Measurements from ENCODE around the gene SLC9A9. TPM values are rescaled to one million over a fixed set of nuclear protein-coding genes. Genes with fewer than 3 reads are reported as not detected.

SLC9A9 gene
- total and polyA plus RNA-seq, 7 donors, result 1.3 to 5.4 (median 2.9) TPM

- no peaks in the 10 kb centered on the region for H3K27me3 ChIP-seq (ENCODE audit: insufficient read depth in 3 of 3, low read length in 2 of 3)
- no peak for TF ChIP-seq CTCF (IDR thresholded peaks at IDR 0.05)
- no peaks in the 10 kb centered on the region for H3K36me3 ChIP-seq (ENCODE audit: insufficient read depth in 1 of 2, low read depth in 1 of 2)
- DNase-seq, result no peak
- no peak for ATAC-seq
- no peaks in the 10 kb centered on the region for H3K4me1 ChIP-seq
- H3K4me3 ChIP-seq, result no peak overlapping the region
- intact Hi-C loops (cut with DNase I), result no loop called here
- no peaks in the 10 kb centered on the region for H3K9me3 ChIP-seq
- H3K27ac ChIP-seq, result no peak overlapping the region
Measured at GRCh38 chr3:143677430-143677829, 170.8 kb downstream of the SLC9A9 start.

- intact Hi-C loops (cut with DNase I), result no loop called here
- 65 to 68% (median 67%) methylated on average over 3 of the region's 3 CpGs for WGBS, 3 donors
- no peak overlapping the region for H3K4me3 ChIP-seq
- H3K36me3 ChIP-seq (ENCODE audit: insufficient read depth in 1 of 2, low read depth in 1 of 2), result no peaks in the 10 kb centered on the region
- TF ChIP-seq CTCF (IDR thresholded peaks at IDR 0.05), result no peak
- no peak overlapping the region for H3K27ac ChIP-seq
- no peaks in the 10 kb centered on the region for H3K4me1 ChIP-seq
- no peak for DNase-seq
- H3K27me3 ChIP-seq (ENCODE audit: insufficient read depth in 3 of 3, low read length in 2 of 3), result no peaks in the 10 kb centered on the region
- H3K9me3 ChIP-seq, result no peaks in the 10 kb centered on the region
- no peak for ATAC-seq
Measured at GRCh38 chr3:143676747-143677146, 171.5 kb downstream of the SLC9A9 start.

- no peak for TF ChIP-seq CTCF (IDR thresholded peaks at IDR 0.05)
- no peaks in the 10 kb centered on the region for H3K27me3 ChIP-seq (ENCODE audit: insufficient read depth in 3 of 3, low read length in 2 of 3)
- ATAC-seq (no peak), DNase-seq (no peak)
- no peaks in the 10 kb centered on the region for H3K36me3 ChIP-seq (ENCODE audit: insufficient read depth in 1 of 2, low read depth in 1 of 2)
- H3K27ac ChIP-seq, result no peak overlapping the region
- WGBS, 3 donors, result 90 to 98% (median 91%) methylated on average over 6 of the region's 6 CpGs
- intact Hi-C loops (cut with DNase I), result no loop called here
- no peaks in the 10 kb centered on the region for H3K4me1 ChIP-seq
- no peaks in the 10 kb centered on the region for H3K9me3 ChIP-seq
- H3K4me3 ChIP-seq, result no peak overlapping the region
Measured at GRCh38 chr3:143676021-143676420, 172.2 kb downstream of the SLC9A9 start.

DNA sequence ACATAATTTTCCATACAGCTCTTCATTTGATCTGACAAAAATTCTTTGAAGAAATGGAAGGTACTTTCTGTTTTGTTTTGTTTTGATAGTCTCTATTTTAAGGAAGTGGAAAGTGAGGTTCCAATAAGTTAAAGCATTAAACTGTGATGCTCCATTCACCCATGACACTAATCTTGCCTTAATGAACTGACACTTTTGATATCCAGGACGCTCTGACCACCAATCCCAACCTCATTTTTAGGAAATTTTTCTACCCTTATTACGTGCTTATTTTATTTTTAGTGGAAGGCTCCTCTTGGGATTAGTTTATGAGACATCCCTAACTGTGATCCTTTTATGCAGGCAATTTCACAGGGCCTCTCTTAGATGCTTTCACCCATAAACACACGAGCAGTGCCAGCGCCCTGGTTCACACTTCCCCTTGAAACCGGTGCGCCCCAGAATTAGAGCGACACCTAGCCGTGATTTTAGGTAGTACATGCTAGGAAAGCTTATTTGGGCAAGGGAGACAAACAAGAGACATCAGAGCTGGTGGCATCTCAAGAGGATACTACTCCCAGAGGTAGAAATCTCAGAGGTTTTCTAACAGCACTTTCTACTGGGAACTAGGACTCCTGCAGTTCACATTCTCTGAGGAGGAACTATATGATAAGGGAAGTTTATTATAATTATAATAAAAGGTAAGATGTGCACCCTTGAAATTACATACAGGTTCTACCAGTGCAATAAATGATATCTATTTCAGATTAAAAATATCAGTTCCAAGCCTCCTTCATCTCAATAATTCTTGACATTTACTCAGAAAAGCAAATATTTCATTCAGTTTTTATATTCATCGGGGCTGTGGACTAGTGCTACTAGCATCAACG, 173.9 kb downstream of the SLC9A9 start:
- Histone ChIP-seq H3K9me3 (no peaks in the 10 kb centered on the region), H3K27ac (no peak overlapping the region), H3K36me3 (ENCODE audit: insufficient read depth in 1 of 2, low read depth in 1 of 2) (no peaks in the 10 kb centered on the region), H3K27me3 (ENCODE audit: insufficient read depth in 3 of 3, low read length in 2 of 3) (no peaks in the 10 kb centered on the region), H3K4me3 (no peak overlapping the region), H3K4me1 (no peaks in the 10 kb centered on the region)
- DNase-seq (peak; percentile 42 to 64), ATAC-seq (peak; percentile 52 to 77 (median 72))
- peak; percentile 79 for TF ChIP-seq CTCF (IDR thresholded peaks at IDR 0.05)
- intact Hi-C loops (cut with DNase I), result no loop called here
- WGBS, 3 donors, result 29 to 33% (median 30%) methylated on average over 10 of the region's 10 CpGs

Measured in psoas muscle (tissue), 8 donors.